ENCODE measurements around the gene TRAF3IP1.

The TRAF3IP1 gene

DNA sequence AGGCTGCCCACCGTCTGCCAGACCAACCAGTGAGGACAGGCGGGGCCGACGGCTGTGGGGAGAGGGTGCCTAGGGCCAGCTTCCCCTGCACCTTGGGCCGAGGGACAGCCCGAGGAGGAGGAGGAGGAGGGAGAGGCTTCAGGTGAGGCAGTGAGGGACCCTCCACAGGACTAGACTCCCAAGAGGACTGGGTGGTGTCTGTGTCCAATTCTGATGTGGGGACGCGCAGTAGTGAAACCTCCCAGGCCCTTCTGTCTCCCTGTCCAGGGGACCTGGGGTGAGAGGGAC is 86.6 kb downstream of the TRAF3IP1 start:
- POLR2A ChIA-PET, result no interaction called here
- TF ChIP-seq TARDBP (IDR thresholded peaks at IDR 0.05) (no peak), ARNT (IDR thresholded peaks at IDR 0.05) (no peak), ELF4 (IDR thresholded peaks at IDR 0.05) (no peak), LEF1 (IDR thresholded peaks at IDR 0.05; ENCODE audit: borderline replicate concordance) (no peak), FOXK2 (IDR thresholded peaks at IDR 0.05) (no peak), SUZ12 (IDR thresholded peaks at IDR 0.05) (no peak), NFRKB (IDR thresholded peaks at IDR 0.05) (no peak), FOXM1 (IDR thresholded peaks at IDR 0.05; ENCODE audit: borderline replicate concordance) (no peak), ZNF384 (IDR thresholded peaks at IDR 0.05) (no peak), SP1 (IDR thresholded peaks at IDR 0.05) (no peak), L3MBTL2 (conservative IDR thresholded peaks at IDR 0.05) (no peak), FOXA1 (IDR thresholded peaks at IDR 0.05) (no peak), CTBP1 (IDR thresholded peaks at IDR 0.05; ENCODE audit: borderline replicate concordance) (no peak), HDGF (IDR thresholded peaks at IDR 0.05; ENCODE audit: borderline replicate concordance) (no peak), BHLHE40 (IDR thresholded peaks at IDR 0.05; ENCODE audit: borderline replicate concordance) (no peak)
- TF ChIP-seq, protein P1, sequence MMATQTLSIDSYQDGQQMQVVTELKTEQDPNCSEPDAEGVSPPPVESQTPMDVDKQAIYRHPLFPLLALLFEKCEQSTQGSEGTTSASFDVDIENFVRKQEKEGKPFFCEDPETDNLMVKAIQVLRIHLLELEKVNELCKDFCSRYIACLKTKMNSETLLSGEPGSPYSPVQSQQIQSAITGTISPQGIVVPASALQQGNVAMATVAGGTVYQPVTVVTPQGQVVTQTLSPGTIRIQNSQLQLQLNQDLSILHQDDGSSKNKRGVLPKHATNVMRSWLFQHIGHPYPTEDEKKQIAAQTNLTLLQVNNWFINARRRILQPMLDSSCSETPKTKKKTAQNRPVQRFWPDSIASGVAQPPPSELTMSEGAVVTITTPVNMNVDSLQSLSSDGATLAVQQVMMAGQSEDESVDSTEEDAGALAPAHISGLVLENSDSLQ (IDR thresholded peaks at IDR 0.05), result no peak
- CTCF ChIA-PET, result no interaction called here
- DNase-seq (ENCODE audit: extremely low spot score), result no peak

DNA sequence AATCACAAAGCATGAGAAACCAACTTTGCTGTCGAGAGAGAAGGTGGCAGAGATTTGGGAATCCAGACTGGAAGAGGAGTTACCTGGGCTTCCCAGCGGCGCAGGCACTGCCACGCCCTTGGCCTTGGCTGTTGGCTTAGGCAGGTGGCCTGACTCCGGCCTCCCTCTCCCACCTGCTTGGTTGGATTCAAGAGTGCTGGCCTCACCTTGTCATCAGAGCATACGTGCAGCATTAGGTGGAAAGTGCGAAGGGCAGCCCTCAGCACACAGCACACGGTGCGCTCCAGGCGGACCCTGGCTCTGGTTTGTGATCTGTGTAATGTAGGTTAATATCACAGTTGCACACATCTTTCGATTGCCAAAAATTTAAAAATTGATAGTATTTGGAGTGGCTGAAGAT is 87.2 kb downstream of the TRAF3IP1 start:
- no peak for DNase-seq (ENCODE audit: extremely low spot score)
- ChIA-PET CTCF (no interaction called here), POLR2A (no interaction called here)
- no peak for TF ChIP-seq BHLHE40 (IDR thresholded peaks at IDR 0.05; ENCODE audit: borderline replicate concordance)
- no peak for TF ChIP-seq SP1 (IDR thresholded peaks at IDR 0.05)
- no peak for TF ChIP-seq SUZ12 (IDR thresholded peaks at IDR 0.05)
- no peak for TF ChIP-seq TARDBP (IDR thresholded peaks at IDR 0.05)
- TF ChIP-seq FOXM1 (IDR thresholded peaks at IDR 0.05; ENCODE audit: borderline replicate concordance), result no peak
- TF ChIP-seq HDGF (IDR thresholded peaks at IDR 0.05; ENCODE audit: borderline replicate concordance), result no peak
- no peak for TF ChIP-seq FOXA1 (IDR thresholded peaks at IDR 0.05)

DNA sequence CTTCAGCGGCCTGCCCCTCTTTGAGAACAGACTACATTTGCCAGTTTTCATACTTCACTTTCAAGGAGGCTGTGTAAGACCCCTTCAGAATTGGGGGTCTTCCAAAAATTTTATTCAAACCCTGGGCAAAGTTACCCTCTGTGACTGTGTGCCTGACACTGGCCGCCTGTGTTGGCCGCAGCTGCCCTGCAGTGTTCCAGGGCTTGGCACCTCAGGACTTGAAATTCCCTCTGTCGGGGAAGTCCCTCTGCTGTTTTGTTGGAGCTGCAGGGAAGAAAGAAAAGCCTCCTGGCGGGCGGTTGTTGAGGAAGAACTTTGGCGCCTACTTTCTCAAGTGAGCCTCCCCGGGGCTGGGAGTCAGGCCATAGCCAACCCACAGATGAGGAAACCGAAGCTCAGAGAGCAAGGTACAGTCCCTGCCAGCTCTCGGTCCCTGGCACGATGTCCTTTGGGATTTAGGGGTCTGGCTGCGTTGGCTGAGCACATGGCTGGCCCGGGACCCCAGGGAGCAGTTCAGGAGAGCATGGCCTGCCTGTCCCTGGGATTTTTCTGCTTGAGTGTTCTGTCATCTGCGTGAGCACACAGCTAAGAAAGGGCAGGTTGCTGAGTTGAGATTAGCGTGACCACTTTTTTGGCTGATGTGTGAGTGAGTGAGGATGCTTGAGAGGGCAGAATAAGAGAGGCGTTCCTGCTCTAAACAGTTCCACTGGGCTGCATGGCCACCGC is 88.5 kb downstream of the TRAF3IP1 start:
- TF ChIP-seq ZNF384 (IDR thresholded peaks at IDR 0.05) (no peak), ARNT (IDR thresholded peaks at IDR 0.05) (no peak), ELF4 (IDR thresholded peaks at IDR 0.05) (no peak), NFRKB (IDR thresholded peaks at IDR 0.05) (no peak)
- CTCF ChIA-PET, result no interaction called here
- POLR2A ChIA-PET, result no interaction called here
- no peak for DNase-seq (ENCODE audit: extremely low spot score)

DNA sequence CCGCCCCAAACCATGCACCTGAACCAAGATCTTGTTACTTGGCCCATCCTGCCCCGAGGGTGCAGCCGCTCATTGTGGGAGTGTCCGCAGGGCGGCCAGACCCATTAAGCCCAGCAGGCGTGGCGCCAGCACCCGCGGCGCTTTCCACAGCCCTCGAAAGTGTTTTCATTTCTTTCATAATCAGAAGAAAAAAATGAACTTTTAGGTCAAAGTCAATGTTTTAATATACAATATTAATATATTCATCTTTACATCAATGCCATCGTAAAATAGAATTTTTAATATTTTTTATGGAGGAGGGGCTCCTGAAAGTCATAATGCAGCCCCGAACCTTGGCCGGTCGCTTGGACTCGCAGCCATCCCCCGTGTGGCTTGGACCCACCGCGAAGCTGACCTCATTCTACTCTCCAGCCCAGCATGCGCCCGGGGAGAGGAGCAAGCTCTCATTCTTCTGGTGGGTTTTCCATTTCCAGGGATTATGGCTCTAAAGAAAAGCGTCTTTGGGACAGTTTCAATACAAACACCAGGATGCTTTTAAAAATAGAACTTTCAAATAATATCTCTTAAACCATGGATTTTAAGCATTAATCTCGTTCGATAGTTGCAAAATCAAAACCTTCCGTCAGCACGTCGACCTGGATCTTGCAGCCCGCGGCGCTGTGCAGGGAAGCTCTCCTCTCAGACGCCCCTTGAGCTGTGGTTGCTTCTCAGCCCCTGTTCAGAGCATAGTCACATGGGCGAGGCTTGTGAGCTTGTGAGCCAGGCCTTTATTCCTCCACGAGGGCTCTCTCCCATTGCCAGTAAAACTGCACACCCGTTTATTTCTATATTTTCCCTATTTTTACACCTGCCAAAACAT is 89.3 kb downstream of the TRAF3IP1 start:
- no peak for TF ChIP-seq ARNT (IDR thresholded peaks at IDR 0.05)
- ChIA-PET CTCF (no interaction called here), POLR2A (no interaction called here)
- no peak for DNase-seq (ENCODE audit: extremely low spot score)

DNA sequence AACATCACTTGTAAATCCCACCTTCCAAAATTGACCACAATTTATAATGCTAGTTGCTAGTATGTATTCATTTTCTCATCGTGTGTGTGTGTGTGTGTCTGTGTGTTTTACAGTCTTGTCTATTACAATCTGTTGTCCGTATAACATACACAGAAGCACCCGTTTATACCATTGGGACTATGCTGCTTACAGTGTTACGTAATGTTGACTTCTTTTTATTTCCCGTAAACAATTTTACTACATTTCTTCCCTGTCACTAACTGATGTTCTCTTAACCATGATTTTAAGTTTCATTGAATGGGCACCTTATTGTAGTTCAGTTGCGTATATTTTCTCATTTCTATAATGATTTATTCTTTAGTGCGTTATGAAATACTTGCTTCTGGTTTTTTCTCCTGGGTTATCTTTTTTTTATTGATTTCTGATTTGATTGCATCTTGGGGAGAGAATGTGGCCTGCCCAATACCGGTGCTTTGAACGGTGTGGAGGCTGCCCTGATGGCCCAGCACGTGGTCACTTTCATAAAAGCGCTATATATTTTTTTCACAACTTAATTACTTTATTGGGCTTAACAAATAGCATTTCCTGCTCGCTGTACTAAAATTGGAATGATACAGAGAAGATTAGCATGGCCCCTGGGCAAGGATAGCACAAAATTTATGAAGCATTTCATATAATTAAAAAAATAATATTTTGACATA is 91.9 kb downstream of the TRAF3IP1 start:
- POLR2A ChIA-PET, result no interaction called here
- TF ChIP-seq, protein P1 (IDR thresholded peaks at IDR 0.05), result no peak
- TF ChIP-seq TARDBP (IDR thresholded peaks at IDR 0.05), result no peak
- TF ChIP-seq HDGF (IDR thresholded peaks at IDR 0.05; ENCODE audit: borderline replicate concordance), result no peak
- TF ChIP-seq SUZ12 (IDR thresholded peaks at IDR 0.05), result no peak
- TF ChIP-seq L3MBTL2 (conservative IDR thresholded peaks at IDR 0.05), result no peak
- CTCF ChIA-PET, result no interaction called here
- DNase-seq (ENCODE audit: extremely low spot score), result no peak

DNA sequence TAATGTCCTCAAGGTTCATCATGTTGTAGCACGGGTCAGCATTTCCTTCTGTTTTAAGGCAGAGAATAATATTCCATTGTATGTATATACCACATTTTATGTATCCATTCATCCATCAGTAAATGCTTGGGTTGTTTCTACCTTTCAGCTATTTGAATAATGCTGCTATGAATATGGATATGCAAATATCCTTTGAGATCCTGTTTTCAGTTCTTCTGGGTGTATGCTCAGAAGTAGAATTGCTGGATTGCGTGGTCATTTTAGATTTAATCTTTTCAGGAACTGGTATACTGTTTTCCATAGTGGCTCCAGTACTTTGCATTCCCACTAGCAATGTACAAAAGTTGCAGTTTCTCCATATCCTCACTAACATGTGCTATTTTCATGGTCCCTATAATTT is 93.0 kb downstream of the TRAF3IP1 start:
- ChIA-PET POLR2A (no interaction called here), CTCF (no interaction called here)
- TF ChIP-seq CTBP1 (IDR thresholded peaks at IDR 0.05; ENCODE audit: borderline replicate concordance), result no peak
- no peak for TF ChIP-seq SUZ12 (IDR thresholded peaks at IDR 0.05)
- DNase-seq (ENCODE audit: extremely low spot score), result no peak

DNA sequence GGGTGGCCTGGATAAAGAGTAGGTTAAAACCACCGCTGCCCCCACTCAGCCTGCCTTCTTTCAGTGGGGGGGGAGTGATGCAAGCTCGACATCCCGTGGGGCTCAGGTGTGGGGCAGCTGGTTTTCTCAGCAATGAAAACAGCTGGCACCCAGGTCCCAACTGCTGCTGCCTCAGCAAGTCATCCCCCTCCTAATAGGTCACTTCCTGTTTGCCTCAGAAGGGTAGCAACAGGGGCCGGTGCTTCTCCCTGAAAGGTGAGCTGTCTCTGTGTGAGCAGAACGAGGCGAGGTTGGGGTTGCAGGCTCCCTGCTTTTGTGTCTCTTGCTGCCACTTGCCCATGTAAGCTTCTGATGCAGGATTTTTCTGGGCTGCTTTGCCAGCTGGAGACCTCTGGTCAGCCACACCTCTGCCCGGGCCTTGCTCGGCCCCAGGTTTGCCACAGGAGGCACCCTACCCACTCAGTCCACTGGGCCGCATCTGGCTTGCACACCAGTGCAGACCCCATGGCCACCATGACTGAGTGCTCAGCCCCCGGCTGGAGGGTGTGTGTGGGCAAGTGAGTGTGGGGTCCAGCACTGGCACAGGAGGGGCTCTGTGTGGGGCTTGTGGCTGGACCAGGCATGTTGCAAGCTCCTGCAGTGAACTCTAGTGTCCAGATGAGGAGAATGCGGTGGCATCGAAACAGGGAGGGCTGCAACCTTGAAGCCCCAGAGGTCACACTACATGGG is 94.9 kb downstream of the TRAF3IP1 start:
- ChIA-PET CTCF (no interaction called here), POLR2A (no interaction called here)
- TF ChIP-seq SUZ12 (IDR thresholded peaks at IDR 0.05) (no peak), ARNT (IDR thresholded peaks at IDR 0.05) (no peak), SP1 (IDR thresholded peaks at IDR 0.05) (no peak), ELF4 (IDR thresholded peaks at IDR 0.05) (no peak), FOXK2 (IDR thresholded peaks at IDR 0.05) (no peak), BHLHE40 (IDR thresholded peaks at IDR 0.05; ENCODE audit: borderline replicate concordance) (no peak), LEF1 (IDR thresholded peaks at IDR 0.05; ENCODE audit: borderline replicate concordance) (no peak), L3MBTL2 (conservative IDR thresholded peaks at IDR 0.05) (no peak), FOXM1 (IDR thresholded peaks at IDR 0.05; ENCODE audit: borderline replicate concordance) (no peak)
- TF ChIP-seq, protein P1 (IDR thresholded peaks at IDR 0.05), result no peak
- no peak for DNase-seq (ENCODE audit: extremely low spot score)
